NCI-H146 (cell line): Measurements from ENCODE around the gene SETBP1.

Experiments
- DNase-seq: peaks from one replicate; lab custom pipeline; 2025; lab: John Stamatoyannopoulos, UW

Gene SETBP1

DNA sequence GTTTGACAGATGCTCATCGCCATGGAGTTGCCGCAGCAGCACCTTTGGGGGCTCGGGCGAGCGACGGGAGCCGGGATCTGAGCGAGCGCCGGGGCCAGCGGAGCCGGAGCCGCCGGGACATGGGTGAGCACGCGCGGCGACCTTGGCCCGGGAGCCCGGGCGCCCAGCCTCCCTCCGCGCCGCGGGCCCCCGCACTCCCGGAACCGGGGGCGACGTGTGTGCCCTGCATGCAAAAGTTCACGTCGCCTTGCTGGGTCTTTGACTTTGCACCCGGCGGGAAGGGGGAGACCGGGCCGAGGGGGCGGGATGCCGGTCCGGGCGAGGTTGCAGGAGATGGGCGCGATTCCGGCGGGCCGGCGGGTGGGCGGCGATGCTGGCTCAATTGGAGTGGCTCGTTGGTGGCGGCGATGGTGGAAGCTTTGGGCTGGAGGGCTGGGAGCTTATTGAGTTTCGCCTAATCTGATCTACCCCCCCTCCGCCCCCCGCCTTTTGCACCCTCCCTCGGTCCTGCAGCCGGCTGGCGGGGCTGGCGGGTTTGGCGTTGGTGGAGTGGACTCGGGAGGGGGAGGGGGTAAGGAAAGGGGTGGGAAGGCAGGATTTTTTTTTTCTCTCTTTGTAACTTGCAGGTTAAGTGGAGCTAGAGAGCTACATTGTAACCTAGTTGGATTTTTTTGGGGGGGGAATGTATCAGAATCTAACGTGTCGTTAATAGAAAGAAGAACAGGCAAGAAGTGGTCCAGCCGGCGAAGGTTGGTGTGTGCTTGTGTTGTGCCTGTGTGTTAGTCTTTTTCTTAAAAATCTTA, at the start of gene SETBP1:
Gene SETBP1, plus strand, starts transcription at position 616 of the 803 bp plus-strand sequence. CDS start 20,459 bp downstream, outside the sequence.
- peak; percentile 78 for DNase-seq

GRCh38 chr18:44632469-44633145, 48.1 kb upstream of the SETBP1 start:
- no peak for DNase-seq

DNA sequence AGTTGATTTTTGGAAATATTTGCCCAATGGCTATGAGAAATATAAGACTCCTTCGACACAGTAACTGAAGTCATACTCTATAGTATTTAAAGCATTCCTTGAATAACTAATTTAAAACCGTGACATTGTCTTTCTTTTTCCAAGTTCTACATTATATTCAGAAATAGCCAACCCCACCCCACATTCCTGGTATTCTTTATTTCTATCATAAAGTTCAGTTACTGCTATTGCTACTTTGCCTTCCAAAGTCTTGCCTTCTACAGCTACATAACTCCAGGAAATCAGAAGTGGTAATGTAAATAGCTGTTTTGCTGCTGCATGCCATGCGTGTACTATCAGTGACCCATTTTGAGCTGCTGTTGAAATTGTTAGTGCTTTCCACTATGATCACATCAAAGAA, 45.1 kb upstream of the SETBP1 start:
- no peak for DNase-seq

GRCh38 chr18:44636241-44636640, 44.4 kb upstream of the SETBP1 start:
- DNase-seq: no peak

GRCh38 chr18:44637210-44638033, 43.3 kb upstream of the SETBP1 start:
- no peak for DNase-seq

- DNase-seq: no peak
Measured at GRCh38 chr18:44638034-44638540, 42.6 kb upstream of the SETBP1 start.

- DNase-seq: no peak
Measured at GRCh38 chr18:44638811-44639210, 41.9 kb upstream of the SETBP1 start.

- no peak for DNase-seq
Measured at GRCh38 chr18:44643004-44643403, 37.7 kb upstream of the SETBP1 start.

DNA sequence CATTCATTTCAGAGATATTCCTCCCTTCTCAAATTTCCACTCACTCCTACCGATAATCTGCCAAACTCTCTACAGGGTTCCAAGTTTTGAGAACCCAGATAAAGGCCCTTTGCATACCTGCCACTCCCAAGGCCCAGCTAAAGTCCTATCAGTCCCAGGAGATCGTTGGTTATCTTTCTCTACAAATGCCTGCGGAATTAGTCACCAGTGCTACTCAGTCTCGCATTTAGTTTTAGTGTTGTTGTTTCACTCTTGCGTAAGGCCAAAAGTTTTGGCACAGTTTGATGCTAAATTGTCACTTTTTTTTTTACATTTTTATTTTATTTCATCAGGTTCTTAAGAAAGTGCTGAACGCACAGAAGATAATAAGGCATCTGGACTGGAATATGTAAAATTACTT, 29.2 kb upstream of the SETBP1 start:
- no peak for DNase-seq

GRCh38 chr18:44651918-44652572, 28.6 kb upstream of the SETBP1 start:
- DNase-seq: no peak

GRCh38 chr18:44652722-44653121, 28.0 kb upstream of the SETBP1 start:
- no peak for DNase-seq

DNA sequence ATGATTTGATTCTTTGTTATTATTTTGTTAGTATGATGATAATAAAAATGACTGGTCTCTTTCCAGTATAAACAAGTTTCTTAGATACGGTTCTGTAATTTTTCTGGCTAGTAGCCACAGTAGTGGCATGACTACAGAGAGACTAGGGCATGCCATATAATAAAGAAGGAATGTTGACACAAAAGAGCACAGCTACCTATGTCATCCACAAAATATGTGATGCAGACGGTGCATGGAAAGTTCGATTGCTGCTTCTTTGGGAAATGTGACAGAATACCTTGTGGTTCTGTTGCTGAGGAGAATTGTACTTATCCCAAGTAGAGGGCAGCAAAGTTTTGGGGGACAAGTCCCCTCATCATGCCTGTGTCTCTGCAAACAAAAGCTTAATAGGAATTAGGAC, 26.1 kb upstream of the SETBP1 start:
- no peak for DNase-seq

DNA sequence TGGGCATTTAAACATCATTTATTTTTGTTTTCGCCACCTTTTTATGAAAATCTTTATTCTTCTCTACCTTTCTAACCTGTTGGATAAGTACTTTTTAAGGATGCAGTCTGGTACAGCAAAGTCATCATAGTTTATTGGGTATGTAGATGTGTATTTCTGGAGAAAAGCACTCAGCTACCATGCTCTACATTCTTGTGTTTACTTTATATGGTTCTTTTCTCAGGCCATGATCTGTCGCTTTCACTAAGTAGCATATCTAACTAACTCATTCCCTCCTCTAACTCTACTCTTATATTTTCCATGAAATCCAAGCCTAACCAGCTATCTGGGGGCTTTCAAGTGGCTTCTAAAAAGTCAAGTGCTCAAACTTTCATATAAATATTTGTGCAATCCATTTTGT, 25.3 kb upstream of the SETBP1 start:
- no peak for DNase-seq

- no peak for DNase-seq
Measured at GRCh38 chr18:44659771-44660170, 20.9 kb upstream of the SETBP1 start.

DNA sequence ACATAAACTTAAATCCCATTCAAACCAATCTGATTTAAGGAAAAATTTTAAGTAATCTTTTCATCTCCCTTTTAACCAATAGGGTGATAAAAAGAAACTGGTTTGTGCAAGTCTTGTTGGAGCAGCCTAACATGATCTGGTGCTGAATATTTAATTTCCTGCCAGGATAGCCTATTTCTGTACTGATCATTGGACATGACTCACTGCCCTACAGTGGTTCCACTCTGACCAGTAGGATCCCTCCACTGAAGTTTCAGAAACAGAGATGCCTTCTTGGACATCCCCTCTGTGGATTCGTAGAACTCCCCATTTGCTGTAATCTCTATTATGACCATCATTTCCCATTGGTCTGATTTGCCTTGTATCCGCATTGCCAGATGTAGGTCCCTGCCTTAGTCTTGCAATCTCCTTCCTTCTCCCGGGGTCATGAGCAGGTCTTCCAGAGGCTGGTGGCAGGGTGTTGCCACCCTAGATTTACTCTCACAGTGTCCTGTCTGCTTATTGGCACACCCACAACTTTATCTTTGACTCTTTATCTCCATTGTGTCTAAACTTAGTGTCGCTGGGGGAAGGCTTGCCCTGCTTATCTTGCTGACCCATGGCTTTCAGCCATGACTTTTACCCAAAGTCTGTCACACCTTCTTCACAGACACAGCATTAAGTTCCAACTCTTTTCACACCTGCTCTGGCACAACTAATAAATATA, 12.3 kb upstream of the SETBP1 start:
- DNase-seq: no peak

GRCh38 chr18:44671914-44672313, 8.8 kb upstream of the SETBP1 start:
- no peak for DNase-seq

GRCh38 chr18:44672506-44672905, 8.2 kb upstream of the SETBP1 start:
- no peak for DNase-seq

GRCh38 chr18:44673256-44673880, 7.3 kb upstream of the SETBP1 start:
- DNase-seq: no peak

DNA sequence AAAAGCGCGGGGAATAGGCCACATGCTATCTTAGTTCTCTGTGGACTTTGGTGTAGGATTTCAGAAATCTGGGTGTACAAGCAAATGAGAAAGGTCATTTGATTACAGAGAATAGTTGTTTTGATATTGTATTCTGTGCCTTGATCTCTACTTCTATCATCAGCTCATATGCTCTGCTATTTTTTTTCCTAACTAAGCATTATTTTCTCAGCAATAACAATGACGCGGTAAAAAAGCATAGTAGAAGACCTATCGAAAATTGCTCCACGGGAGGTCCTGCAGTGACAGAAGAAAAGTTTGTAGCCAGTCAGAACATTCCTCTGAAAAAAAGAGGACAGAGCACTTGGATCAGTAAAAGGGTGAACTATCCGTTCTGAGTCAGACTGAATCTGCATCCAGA, 2.8 kb upstream of the SETBP1 start:
- DNase-seq: no peak

DNA sequence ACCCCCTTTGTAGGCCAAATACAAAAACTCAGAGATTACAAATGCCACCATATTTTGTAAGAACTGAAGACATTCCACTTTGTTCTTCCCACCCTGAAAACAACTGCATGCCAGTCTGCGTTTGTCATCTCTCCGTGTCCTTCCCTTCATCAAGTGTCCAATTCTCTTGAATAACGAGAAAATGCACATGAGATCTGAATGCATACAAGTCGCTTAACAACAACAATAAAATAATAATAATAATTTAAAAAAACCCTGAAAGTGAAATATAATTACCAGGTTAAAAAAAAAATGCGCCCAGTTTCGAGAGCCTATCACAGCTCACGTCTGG, 2.0 kb upstream of the SETBP1 start:
- DNase-seq: no peak
